Osteocyte (in vitro differentiated cells): ENCODE measurements around the gene TTYH3. TPM values are rescaled to one million over a fixed set of nuclear protein-coding genes. Genes with fewer than 3 reads are reported as not detected.

Experiments used
- DNase-seq: peaks from one replicate; pipeline ENCODE4 v3.0.0; 2021; ENCODE audit warnings: mixed read lengths; ENCODE audit not compliant: unreplicated experiment; ENCODE audit errors: extremely low spot score
- H3K27ac Mint-ChIP-seq: one replicate; pipeline ENCODE4 v1.8.0; 2021; ENCODE audit warnings: mild to moderate bottlenecking, mixed read lengths; ENCODE audit not compliant: unreplicated experiment
- H3K27me3 Mint-ChIP-seq: one replicate; pipeline ENCODE4 v1.8.0; 2021; ENCODE audit warnings: mixed read lengths; ENCODE audit not compliant: unreplicated experiment
- H3K36me3 Mint-ChIP-seq: one replicate; pipeline ENCODE4 v1.8.0; 2021; ENCODE audit warnings: mixed read lengths; ENCODE audit not compliant: unreplicated experiment
- H3K4me1 Mint-ChIP-seq: one replicate; pipeline ENCODE4 v1.8.0; 2021; ENCODE audit warnings: mixed read lengths; ENCODE audit not compliant: unreplicated experiment
- H3K4me3 Mint-ChIP-seq: one replicate; pipeline ENCODE4 v1.8.0; 2021; ENCODE audit warnings: mild to moderate bottlenecking, moderate library complexity, mixed read lengths; ENCODE audit not compliant: unreplicated experiment
- H3K9me3 Mint-ChIP-seq: one replicate; pipeline ENCODE4 v1.8.0; 2021; ENCODE audit warnings: mixed read lengths; ENCODE audit not compliant: unreplicated experiment
- CTCF ChIP-seq: fragments of 200-600 bp; sonication (generic); IDR thresholded peaks from 2 replicates; pipeline ENCODE4 v1.5.0; 2021; ENCODE audit warnings: antibody characterized with exemption, mild to moderate bottlenecking, moderate library complexity
- total RNA-seq: library from RNA; stranded (reverse); gene quantifications from 2 replicates; pipeline ENCODE4 v1.2.1, GENCODE V29; 2021

TTYH3 gene
- total RNA-seq, 1 donor from 2014 or later = 376 TPM

- no peak for TF ChIP-seq CTCF
- Mint-ChIP-seq H3K9me3 (no peaks in the 10 kb centered on the region), H3K27ac (no peak overlapping the region), H3K4me3 (no peak overlapping the region), H3K36me3 (peaks cover 26% of the 10 kb centered on the region), H3K4me1 (peaks cover 19% of the 10 kb centered on the region), H3K27me3 (no peaks in the 10 kb centered on the region)
- DNase-seq = no peak
Observed at GRCh38 chr7:2602406-2603043, 29.3 kb upstream of the TTYH3 start.

DNA sequence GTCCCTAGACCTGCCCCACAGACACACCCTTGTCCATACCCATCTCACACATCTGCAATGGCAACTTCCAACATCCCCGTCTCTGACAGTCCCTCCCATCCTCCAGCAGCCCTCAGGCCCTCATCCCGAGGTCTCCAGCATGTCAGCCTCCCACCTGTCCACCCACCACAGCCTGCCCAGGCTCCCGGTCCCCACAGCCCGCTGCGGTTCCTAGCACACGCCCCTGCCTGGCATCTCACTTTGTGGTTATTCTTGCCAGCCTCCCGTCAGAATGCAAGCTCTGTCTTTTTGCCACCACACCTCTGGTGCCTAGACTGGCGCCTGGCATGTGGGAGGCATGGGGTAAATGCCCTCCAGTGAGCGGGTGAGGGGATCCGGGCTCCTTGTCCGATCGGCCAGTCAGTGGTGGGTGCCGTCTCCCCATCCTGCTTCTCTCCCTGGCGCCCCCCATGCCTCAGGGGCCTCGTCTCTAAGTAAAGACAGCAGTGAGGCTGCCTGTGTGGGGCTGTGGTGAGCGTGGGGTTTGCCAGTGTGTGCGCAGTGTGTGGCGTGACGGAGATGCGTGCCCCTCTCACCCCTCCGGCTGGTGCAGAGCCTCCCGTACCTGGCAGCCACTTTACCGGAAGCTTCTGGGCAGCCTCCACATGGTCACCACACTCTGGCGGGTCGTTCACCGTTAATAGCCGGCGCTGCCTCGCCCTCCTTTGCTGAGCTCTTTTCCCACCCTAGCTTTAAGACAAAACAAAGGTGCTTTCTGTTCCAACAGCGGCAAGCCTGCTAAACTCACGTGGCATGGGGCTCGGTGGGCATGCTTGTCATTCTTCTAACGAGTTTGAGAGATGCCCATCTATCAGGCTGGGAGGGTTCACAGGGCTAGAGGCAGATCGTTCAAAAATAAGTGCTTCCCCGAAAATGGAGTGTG is 28.5 kb upstream of the TTYH3 start:
- H3K27me3 Mint-ChIP-seq = no peaks in the 10 kb centered on the region
- no peak overlapping the region for H3K27ac Mint-ChIP-seq
- peaks cover 21% of the 10 kb centered on the region for H3K36me3 Mint-ChIP-seq
- TF ChIP-seq CTCF = no peak
- H3K4me1 Mint-ChIP-seq = peaks cover 23% of the 10 kb centered on the region
- DNase-seq = no peak
- H3K4me3 Mint-ChIP-seq = no peak overlapping the region
- no peaks in the 10 kb centered on the region for H3K9me3 Mint-ChIP-seq

DNA sequence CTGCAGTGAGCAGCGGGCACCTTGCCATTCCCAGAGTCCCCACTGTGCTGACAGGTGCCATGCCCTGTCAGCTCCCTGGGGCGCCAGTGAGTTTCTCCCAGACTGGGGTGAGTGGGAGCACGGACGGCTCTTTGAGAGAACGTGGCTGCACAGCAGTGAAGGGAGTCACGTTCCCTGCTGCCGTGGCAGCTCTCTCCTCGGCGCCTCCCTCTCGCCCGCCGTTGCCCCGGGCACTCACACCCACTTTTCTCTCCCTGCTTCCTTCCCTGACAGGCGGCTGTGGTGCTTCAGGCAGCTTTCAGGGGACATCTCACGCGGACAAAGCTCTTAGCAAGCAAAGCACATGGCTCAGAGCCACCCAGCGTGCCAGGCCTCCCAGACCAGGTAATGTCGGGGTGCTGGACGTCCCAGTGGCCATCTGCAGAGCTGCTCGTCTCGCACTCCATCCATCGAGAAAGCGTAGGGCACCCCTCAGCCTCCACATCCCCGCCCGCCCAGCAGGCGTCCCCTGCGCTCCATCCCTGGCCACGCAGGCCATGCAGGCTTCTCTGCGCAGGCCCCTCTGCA is 27.1 kb upstream of the TTYH3 start:
- H3K27ac Mint-ChIP-seq = no peak overlapping the region
- no peak for DNase-seq
- no peak for TF ChIP-seq CTCF
- H3K27me3 Mint-ChIP-seq = no peaks in the 10 kb centered on the region
- peaks cover 23% of the 10 kb centered on the region for H3K4me1 Mint-ChIP-seq
- no peaks in the 10 kb centered on the region for H3K9me3 Mint-ChIP-seq
- H3K36me3 Mint-ChIP-seq = peaks cover 14% of the 10 kb centered on the region
- no peak overlapping the region for H3K4me3 Mint-ChIP-seq

DNA sequence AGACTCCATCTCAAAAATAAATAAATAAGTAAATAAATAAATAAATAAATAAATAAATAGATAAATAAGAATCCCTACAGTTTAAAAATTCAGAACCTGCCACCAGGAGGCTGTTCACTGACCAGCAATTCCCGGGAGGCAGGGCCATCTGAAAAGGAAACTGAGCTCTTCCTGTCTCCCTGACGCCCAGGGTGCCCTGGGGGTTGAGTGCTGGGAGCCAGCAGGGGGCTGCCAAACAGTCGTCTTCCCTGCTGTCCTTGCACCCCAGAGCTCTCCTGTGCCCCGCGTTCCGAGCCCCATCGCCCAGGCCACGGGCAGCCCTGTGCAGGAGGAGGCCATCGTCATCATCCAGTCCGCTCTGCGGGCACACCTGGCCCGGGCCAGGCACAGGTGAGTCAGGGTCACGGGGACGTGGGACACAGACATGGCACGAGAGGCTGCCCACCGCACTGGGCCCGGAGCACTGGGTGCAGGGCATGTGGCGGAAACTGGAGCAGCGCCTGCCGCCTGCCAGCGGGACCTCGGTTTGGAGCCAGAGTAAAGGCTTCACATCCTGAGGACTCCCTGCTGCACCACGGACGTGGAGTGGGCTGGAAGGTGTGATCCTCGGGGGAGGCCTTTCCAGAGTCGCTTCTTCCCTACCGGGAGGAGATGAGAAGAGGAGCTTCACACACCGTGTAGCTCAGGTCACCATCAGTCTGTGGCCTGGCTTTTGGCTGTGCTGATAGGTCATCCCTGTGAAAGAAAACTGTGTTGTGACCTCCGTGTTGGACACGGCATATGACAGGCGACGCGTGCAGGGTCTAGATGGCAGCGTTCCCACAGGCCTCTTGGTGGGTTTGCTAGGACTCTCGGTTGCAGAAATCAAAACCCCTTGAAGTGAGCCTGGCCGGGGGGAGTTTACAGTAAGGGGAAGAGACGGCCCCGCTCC is 25.9 kb upstream of the TTYH3 start:
- Mint-ChIP-seq H3K36me3 (peaks cover 9% of the 10 kb centered on the region), H3K27ac (no peak overlapping the region), H3K9me3 (no peaks in the 10 kb centered on the region), H3K4me1 (peaks cover 26% of the 10 kb centered on the region), H3K4me3 (no peak overlapping the region), H3K27me3 (no peaks in the 10 kb centered on the region)
- no peak for DNase-seq
- TF ChIP-seq CTCF = no peak
